ENCODE measurements around the gene TMEM248.
A peak's percentile ranks its signal among the peaks of the same experiment; 100 is the strongest.
"Not testable (repeated sequence)": the region's sequence is repeated elsewhere in the genome, so short reads cannot be mapped to it uniquely, and the experiment has no call there.

TMEM248 gene

GRCh38 chr7:66910789-66911188 is 10.2 kb upstream of the TMEM248 start:
- DNase-seq = no peak

GRCh38 chr7:66911191-66911590 is 9.8 kb upstream of the TMEM248 start:
- not testable (repeated sequence) for DNase-seq

GRCh38 chr7:66912195-66912594 is 8.8 kb upstream of the TMEM248 start:
- DNase-seq = no peak

GRCh38 chr7:66913118-66914037 is 7.6 kb upstream of the TMEM248 start:
- DNase-seq = no peak

GRCh38 chr7:66917904-66918303 is 3.1 kb upstream of the TMEM248 start:
- not testable (repeated sequence) for DNase-seq

- DNase-seq = no peak
Measured at GRCh38 chr7:66919304-66919703, 1.7 kb upstream of the TMEM248 start.

- DNase-seq = no peak
Measured at GRCh38 chr7:66919704-66920103, 1.3 kb upstream of the TMEM248 start.

GRCh38 chr7:66920256-66920655 is 769 bp upstream of the TMEM248 start:
- DNase-seq = no peak

- DNase-seq = peak; percentile 4 to 14
Measured at GRCh38 chr7:66921396-66921917, 432 bp downstream of the TMEM248 start.

GRCh38 chr7:66921918-66922486 is 977 bp downstream of the TMEM248 start:
- DNase-seq = peak; percentile 17 to 24

GRCh38 chr7:66925255-66925654 is 4.2 kb downstream of the TMEM248 start:
- no peak for DNase-seq

GRCh38 chr7:66927348-66927948 is 6.4 kb downstream of the TMEM248 start:
- no peak for DNase-seq

- DNase-seq = no peak
Measured at GRCh38 chr7:66928388-66928787, 7.4 kb downstream of the TMEM248 start.

- no peak for DNase-seq
Measured at GRCh38 chr7:66929165-66929564, 8.1 kb downstream of the TMEM248 start.

- DNase-seq = no peak
Measured at GRCh38 chr7:66929935-66930334, 8.9 kb downstream of the TMEM248 start.

- DNase-seq = no peak
Measured at GRCh38 chr7:66930341-66930740, 9.3 kb downstream of the TMEM248 start.

GRCh38 chr7:66933469-66933868 is 12.4 kb downstream of the TMEM248 start:
- no peak for DNase-seq

- DNase-seq = no peak
Measured at GRCh38 chr7:66937940-66938339, 16.9 kb downstream of the TMEM248 start.

GRCh38 chr7:66939325-66939724 is 18.3 kb downstream of the TMEM248 start:
- no peak for DNase-seq

- no peak for DNase-seq
Measured at GRCh38 chr7:66946545-66946944, 25.5 kb downstream of the TMEM248 start.

- DNase-seq = no peak
Measured at GRCh38 chr7:66948480-66949109, 27.6 kb downstream of the TMEM248 start.

GRCh38 chr7:66950311-66950710 is 29.3 kb downstream of the TMEM248 start:
- no peak for DNase-seq

- no peak for DNase-seq
Measured at GRCh38 chr7:66950763-66951162, 29.7 kb downstream of the TMEM248 start.

All from activated CD4-positive, alpha-beta T cell treated with anti-CD3 and anti-CD28 coated beads for 4 hours (primary cell).